ENCODE data around the gene SNORC.

DNA sequence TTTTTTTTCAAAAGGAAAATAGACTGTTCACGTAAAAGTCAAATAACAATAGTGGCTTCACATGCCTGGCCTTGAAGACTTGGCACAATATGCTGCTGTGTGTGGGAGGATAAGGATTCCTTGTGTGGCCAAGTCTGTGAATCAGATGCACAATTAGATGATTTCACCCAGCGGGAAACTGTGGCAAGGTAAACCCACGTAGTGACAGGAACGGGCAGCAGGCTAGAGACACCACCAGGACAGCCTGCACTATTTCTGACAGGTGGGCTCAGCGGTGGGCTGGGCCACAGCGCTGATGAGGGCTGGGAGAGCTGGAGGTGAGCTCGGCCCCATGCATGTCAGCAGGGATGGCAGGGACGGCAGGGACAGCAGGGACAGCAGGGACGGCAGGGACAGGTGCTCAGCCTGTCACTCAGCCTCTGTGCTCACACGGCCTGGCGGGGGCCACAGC, 21.6 kb downstream of the SNORC start:
- TF ChIP-seq EP300 (IDR thresholded peaks at IDR 0.05): no peak
- TF ChIP-seq, protein P1, sequence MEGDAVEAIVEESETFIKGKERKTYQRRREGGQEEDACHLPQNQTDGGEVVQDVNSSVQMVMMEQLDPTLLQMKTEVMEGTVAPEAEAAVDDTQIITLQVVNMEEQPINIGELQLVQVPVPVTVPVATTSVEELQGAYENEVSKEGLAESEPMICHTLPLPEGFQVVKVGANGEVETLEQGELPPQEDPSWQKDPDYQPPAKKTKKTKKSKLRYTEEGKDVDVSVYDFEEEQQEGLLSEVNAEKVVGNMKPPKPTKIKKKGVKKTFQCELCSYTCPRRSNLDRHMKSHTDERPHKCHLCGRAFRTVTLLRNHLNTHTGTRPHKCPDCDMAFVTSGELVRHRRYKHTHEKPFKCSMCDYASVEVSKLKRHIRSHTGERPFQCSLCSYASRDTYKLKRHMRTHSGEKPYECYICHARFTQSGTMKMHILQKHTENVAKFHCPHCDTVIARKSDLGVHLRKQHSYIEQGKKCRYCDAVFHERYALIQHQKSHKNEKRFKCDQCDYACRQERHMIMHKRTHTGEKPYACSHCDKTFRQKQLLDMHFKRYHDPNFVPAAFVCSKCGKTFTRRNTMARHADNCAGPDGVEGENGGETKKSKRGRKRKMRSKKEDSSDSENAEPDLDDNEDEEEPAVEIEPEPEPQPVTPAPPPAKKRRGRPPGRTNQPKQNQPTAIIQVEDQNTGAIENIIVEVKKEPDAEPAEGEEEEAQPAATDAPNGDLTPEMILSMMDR (IDR thresholded peaks at IDR 0.05): no peak
